HG03442 (cell line): ENCODE measurements around the gene CYS1.

Experiments used
- ATAC-seq: cut with Tn5 transposase; IDR thresholded peaks from one replicate; pipeline ENCODE4 v1.9.1; 2021; ENCODE audit warnings: mild to moderate bottlenecking, moderate library complexity; ENCODE audit not compliant: unreplicated experiment

CYS1 gene

GRCh38 chr2:10048501-10049171 is 31.6 kb downstream of the CYS1 start:
- ATAC-seq = no peak

GRCh38 chr2:10047616-10048500 is 32.4 kb downstream of the CYS1 start:
- ATAC-seq = no peak

GRCh38 chr2:10046931-10047330 is 33.3 kb downstream of the CYS1 start:
- ATAC-seq = no peak

GRCh38 chr2:10045561-10046355 is 34.5 kb downstream of the CYS1 start:
- ATAC-seq = no peak

- peak; percentile 56 for ATAC-seq
Measured at GRCh38 chr2:10043906-10044601, 36.2 kb downstream of the CYS1 start.

GRCh38 chr2:10043256-10043905 is 36.8 kb downstream of the CYS1 start, which contains the start of gene KLF11:
Gene KLF11, plus strand, starts transcription at chr2:10043550. Its CDS starts 167 bp downstream, at chr2:10043717.
- ATAC-seq = peak; percentile 68

- no peak for ATAC-seq
Measured at GRCh38 chr2:10042301-10043161, 37.7 kb downstream of the CYS1 start.

- no peak for ATAC-seq
Measured at GRCh38 chr2:10041711-10042110, 38.5 kb downstream of the CYS1 start.

GRCh38 chr2:10039658-10040410 is 40.4 kb downstream of the CYS1 start:
- ATAC-seq = no peak

- no peak for ATAC-seq
Measured at GRCh38 chr2:10038716-10039115, 41.5 kb downstream of the CYS1 start.

GRCh38 chr2:10038123-10038522 is 42.1 kb downstream of the CYS1 start:
- ATAC-seq = no peak

- ATAC-seq = no peak
Measured at GRCh38 chr2:10036095-10036884, 43.9 kb downstream of the CYS1 start.

GRCh38 chr2:10035633-10036032 is 44.6 kb downstream of the CYS1 start:
- no peak for ATAC-seq

- no peak for ATAC-seq
Measured at GRCh38 chr2:10035053-10035422, 45.2 kb downstream of the CYS1 start.

GRCh38 chr2:10034333-10035052 is 45.7 kb downstream of the CYS1 start:
- no peak for ATAC-seq

GRCh38 chr2:10033251-10034006 is 46.8 kb downstream of the CYS1 start:
- ATAC-seq = no peak

GRCh38 chr2:10032746-10033105 is 47.5 kb downstream of the CYS1 start:
- ATAC-seq = no peak
